Activated B cell treated with CpG ODN at 0.5 μM for 24 hours (primary cell): Measurements from ENCODE around the gene LPAR1. TPM values are rescaled to one million over a fixed set of nuclear protein-coding genes. Genes with fewer than 3 reads are reported as not detected.

Experiments
- ATAC-seq: fragments of 200-7000 bp; cut with Tn5 transposase; one replicate; pipeline ENCODE4 v1.10.0; 2021; ENCODE audit warnings: low read depth, mild to moderate bottlenecking, moderate library complexity
- CTCF ChIA-PET: fragments of 350-600 bp; sonication (Branson Sonifier 250); formaldehyde crosslinking; loops from one replicate; lab custom pipeline; 2021; ENCODE audit warnings: antibody characterized with exemption; lab: Charles Lee
- POLR2A ChIA-PET: fragments of 350-600 bp; sonication (Branson Sonifier 250); formaldehyde crosslinking; loops from one replicate; lab custom pipeline; 2021; ENCODE audit warnings: antibody characterized with exemption; lab: Charles Lee
- DNase-seq: peaks from one replicate; pipeline ENCODE4 v3.0.0; 2022
- H3K27ac Mint-ChIP-seq: one replicate; pipeline ENCODE4 v1.8.0; 2020; ENCODE audit warnings: mixed read lengths
- H3K27me3 Mint-ChIP-seq: one replicate; pipeline ENCODE4 v1.8.0; 2021; ENCODE audit warnings: mixed read lengths
- H3K36me3 Mint-ChIP-seq: one replicate; pipeline ENCODE4 v1.8.0; 2021; ENCODE audit warnings: low read depth, mixed read lengths
- H3K4me1 Mint-ChIP-seq: one replicate; pipeline ENCODE4 v1.8.0; 2021; ENCODE audit warnings: mixed read lengths
- H3K4me3 Mint-ChIP-seq: one replicate; pipeline ENCODE4 v1.8.0; 2020; ENCODE audit warnings: mild to moderate bottlenecking, mixed read lengths
- H3K9me3 Mint-ChIP-seq: one replicate; pipeline ENCODE4 v1.8.0; 2020; ENCODE audit warnings: mixed read lengths
- intact Hi-C: fragments of 100-400 bp; cut with micrococcal nuclease; formaldehyde crosslinking; loops from one replicate; pipeline ENCODE4 v1.15.1; 2024
- total RNA-seq: library from RNA; stranded (reverse); gene quantifications from 2 replicates; pipeline ENCODE4 v1.2.3, GENCODE V29; 2022
- TF ChIP-seq, protein P1 (sequence below): fragments of 200-600 bp; IDR thresholded peaks from one replicate; pipeline ENCODE4 v1.8.0; 2022; ENCODE audit warnings: antibody characterized with exemption, mild to moderate bottlenecking

Gene LPAR1
- total RNA-seq, 1 donor from 2014 or later, result not detected

DNA sequence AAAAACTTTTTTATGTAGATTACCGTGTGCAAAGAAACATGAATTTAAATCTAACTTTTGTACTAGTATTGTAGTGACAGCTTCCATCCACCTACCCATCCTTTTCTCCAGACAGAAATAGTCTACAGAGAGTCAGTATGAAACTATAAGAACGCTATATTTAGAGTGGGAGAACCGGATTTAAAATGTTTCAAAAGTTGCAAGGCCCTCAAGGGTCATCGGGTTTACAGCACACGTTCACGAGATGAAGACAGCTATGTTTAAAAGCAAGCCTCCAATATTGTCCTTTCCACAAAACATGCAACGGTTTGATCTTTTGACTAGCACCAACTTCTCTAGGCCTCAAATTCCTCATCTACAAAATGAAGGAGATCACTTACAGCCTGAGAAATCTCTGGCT lies 139.9 kb downstream of the LPAR1 start:
- Mint-ChIP-seq H3K27me3 (no peaks in the 10 kb centered on the region), H3K4me3 (no peak overlapping the region), H3K4me1 (no peaks in the 10 kb centered on the region), H3K27ac (no peak overlapping the region), H3K36me3 (no peaks in the 10 kb centered on the region), H3K9me3 (peaks cover 17% of the 10 kb centered on the region)
- TF ChIP-seq, protein P1, sequence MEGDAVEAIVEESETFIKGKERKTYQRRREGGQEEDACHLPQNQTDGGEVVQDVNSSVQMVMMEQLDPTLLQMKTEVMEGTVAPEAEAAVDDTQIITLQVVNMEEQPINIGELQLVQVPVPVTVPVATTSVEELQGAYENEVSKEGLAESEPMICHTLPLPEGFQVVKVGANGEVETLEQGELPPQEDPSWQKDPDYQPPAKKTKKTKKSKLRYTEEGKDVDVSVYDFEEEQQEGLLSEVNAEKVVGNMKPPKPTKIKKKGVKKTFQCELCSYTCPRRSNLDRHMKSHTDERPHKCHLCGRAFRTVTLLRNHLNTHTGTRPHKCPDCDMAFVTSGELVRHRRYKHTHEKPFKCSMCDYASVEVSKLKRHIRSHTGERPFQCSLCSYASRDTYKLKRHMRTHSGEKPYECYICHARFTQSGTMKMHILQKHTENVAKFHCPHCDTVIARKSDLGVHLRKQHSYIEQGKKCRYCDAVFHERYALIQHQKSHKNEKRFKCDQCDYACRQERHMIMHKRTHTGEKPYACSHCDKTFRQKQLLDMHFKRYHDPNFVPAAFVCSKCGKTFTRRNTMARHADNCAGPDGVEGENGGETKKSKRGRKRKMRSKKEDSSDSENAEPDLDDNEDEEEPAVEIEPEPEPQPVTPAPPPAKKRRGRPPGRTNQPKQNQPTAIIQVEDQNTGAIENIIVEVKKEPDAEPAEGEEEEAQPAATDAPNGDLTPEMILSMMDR, result no peak
- ChIA-PET CTCF (no interaction called here), POLR2A (no interaction called here)
- DNase-seq (no peak), ATAC-seq (no peak)
- intact Hi-C loops, result no loop called here

DNA sequence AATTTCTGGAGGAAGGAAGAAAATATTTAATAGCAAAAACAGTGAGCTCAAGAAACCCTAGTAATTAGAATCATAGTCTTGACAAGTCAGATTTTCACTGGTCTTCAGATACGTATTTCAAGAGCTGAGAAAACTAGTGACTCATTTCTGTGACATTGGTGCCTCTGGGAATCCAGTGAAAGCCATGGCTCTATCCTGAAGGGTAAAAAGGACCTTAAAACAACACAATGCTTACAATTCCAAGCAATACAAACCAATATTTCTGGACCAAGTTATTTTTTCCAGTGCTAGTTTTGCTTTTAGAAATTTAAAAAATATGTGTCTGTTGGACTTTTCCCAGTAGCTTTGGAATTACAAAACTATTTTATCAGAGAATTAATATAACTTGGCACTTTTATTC lies 140.3 kb downstream of the LPAR1 start:
- Mint-ChIP-seq H3K9me3 (peaks cover 13% of the 10 kb centered on the region), H3K4me1 (no peaks in the 10 kb centered on the region), H3K27ac (no peak overlapping the region), H3K4me3 (no peak overlapping the region), H3K27me3 (no peaks in the 10 kb centered on the region), H3K36me3 (no peaks in the 10 kb centered on the region)
- ATAC-seq (no peak), DNase-seq (no peak)
- POLR2A ChIA-PET, result no interaction called here
- TF ChIP-seq, protein P1, result no peak
- CTCF ChIA-PET, result no interaction called here
- intact Hi-C loops, result no loop called here

DNA sequence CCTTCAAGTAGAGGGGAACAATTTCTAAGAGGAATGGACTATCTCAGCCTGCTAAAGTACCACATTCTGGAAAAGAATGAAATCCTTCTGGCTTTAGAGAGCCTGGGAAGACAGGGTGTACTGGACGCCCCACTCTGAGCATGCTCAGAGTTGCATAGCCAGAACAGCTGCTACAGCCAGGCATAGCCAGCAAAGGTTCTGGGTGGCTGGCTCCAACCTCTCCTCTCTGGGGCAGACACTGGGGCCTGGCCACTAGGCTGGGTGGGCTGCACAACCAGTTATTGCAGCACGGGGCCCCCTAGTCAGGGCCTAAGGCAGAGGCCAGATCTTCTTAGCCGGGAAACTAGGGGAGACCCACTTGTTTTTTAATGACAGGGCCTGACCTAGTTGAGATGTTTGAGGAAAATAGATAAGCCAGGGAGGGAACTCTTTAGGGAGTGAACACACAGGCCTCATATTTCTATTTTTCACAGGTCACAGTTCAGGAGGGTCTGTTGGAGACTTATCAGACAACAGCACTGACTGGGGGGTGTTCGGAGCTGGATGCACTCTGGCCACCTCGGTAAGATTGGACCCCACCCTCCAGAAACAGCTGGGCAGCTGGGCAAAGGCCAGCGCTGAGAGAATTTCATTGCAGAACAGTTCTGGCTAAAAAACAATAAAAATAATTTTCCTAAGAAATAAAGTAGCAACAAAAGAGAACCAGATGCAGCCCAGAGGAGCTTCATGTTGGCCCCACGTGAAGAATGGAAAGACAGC lies 142.9 kb downstream of the LPAR1 start:
- ATAC-seq (no peak), DNase-seq (no peak)
- no peaks in the 10 kb centered on the region for H3K4me1 Mint-ChIP-seq
- POLR2A ChIA-PET, result no interaction called here
- peaks cover 2% of the 10 kb centered on the region for H3K9me3 Mint-ChIP-seq
- H3K27ac Mint-ChIP-seq, result no peak overlapping the region
- H3K4me3 Mint-ChIP-seq, result no peak overlapping the region
- intact Hi-C loops, result no loop called here
- CTCF ChIA-PET, result no interaction called here
- no peaks in the 10 kb centered on the region for H3K36me3 Mint-ChIP-seq
- TF ChIP-seq, protein P1, result no peak
- no peaks in the 10 kb centered on the region for H3K27me3 Mint-ChIP-seq

DNA sequence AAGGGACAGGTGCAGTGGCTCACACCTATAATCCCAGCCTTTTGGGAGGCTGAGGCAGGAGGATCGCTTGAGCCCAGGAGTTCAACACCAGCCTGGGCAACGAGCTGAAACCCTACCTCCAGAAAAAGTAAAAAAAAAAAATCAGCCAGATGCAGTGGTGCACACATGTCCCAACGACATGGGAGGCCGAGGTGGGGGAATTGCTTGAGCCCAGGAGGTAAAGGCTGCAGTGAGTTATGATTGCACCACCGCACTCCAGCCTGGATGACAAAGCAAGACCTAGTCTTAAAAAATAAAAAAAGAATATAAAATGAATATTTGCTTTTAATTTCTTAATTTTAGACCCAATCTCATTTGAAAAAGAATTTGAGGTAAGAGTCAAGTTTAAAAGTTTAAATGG lies 143.5 kb downstream of the LPAR1 start:
- ATAC-seq (no peak), DNase-seq (no peak)
- H3K27ac Mint-ChIP-seq, result no peak overlapping the region
- no peaks in the 10 kb centered on the region for H3K36me3 Mint-ChIP-seq
- H3K27me3 Mint-ChIP-seq, result no peaks in the 10 kb centered on the region
- no peaks in the 10 kb centered on the region for H3K4me1 Mint-ChIP-seq
- ChIA-PET POLR2A (no interaction called here), CTCF (no interaction called here)
- intact Hi-C loops, result no loop called here
- H3K4me3 Mint-ChIP-seq, result no peak overlapping the region
- TF ChIP-seq, protein P1, result no peak
- peaks cover 2% of the 10 kb centered on the region for H3K9me3 Mint-ChIP-seq

DNA sequence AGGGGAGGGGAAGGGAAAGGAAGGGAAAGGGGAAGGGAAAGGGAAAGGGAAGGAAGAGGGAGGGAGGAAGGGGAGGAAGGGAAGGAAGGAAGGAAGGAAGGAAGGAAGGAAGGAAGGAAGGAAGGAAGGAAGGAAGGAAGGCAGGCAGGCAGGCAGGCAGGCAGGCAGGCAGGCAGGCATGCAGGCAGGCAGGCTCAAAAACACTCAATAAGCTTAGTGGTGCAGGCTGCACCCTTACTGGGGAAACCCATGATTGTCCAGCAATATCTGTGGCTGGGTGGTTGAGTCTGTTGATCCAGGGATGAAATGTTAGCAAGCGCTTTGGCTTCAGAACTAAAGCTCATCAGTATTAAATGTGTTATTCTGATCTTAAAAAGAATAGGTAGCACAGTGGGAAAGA lies 145.6 kb downstream of the LPAR1 start:
- DNase-seq, result no peak
- peaks cover 2% of the 10 kb centered on the region for H3K9me3 Mint-ChIP-seq
- H3K4me1 Mint-ChIP-seq, result no peaks in the 10 kb centered on the region
- TF ChIP-seq, protein P1, result no peak
- H3K36me3 Mint-ChIP-seq, result no peaks in the 10 kb centered on the region
- no peak overlapping the region for H3K27ac Mint-ChIP-seq
- no peak overlapping the region for H3K4me3 Mint-ChIP-seq
- ATAC-seq, result no peak
- ChIA-PET CTCF (no interaction called here), POLR2A (no interaction called here)
- intact Hi-C loops, result no loop called here
- no peaks in the 10 kb centered on the region for H3K27me3 Mint-ChIP-seq
